H1 (cell line): ENCODE results near the gene CCDC141. TPM values are rescaled to one million over a fixed set of nuclear protein-coding genes. Genes with fewer than 3 reads are reported as not detected.

Experiments used
- CTCF ChIA-PET: fragments of 300-600 bp; sonication (Branson Sonifier 250); formaldehyde crosslinking; loops from one replicate; lab custom pipeline; 2021; ENCODE audit not compliant: partially characterized antibody; lab: Charles Lee
- POLR2A ChIA-PET: fragments of 300-600 bp; sonication (Branson Sonifier 250); formaldehyde crosslinking; loops from one replicate; lab custom pipeline; 2021; ENCODE audit warnings: inconsistent platforms; ENCODE audit not compliant: partially characterized antibody; lab: Charles Lee
- DNase-seq, 2 experiments: peaks; one replicate each; pipeline versions ENCODE4 v3.0.0 to v3.0.0-alpha.2; 2010 to 2022; ENCODE audit warnings: low spot score in 2 of 2, low read depth in 1 of 2, mixed read lengths in 1 of 2
- FAIRE-seq: peaks from 2 replicates; lab custom pipeline; 2011; peaks lifted over from hg19 to GRCh38; lab: Jason Lieb, UNC
- H2AFZ ChIP-seq: 2 replicates; pipeline ENCODE4 v1.8.1; 2012; ENCODE audit warnings: low read length, inconsistent platforms
- H2AK5ac ChIP-seq: 2 replicates; pipeline ENCODE4 v1.6.1; 2013; ENCODE audit warnings: low read depth, low read length
- H2BK120ac ChIP-seq: replicated peaks from 2 replicates; pipeline ENCODE3; 2013; ENCODE audit warnings: low read depth, low read length, inconsistent platforms
- H2BK12ac ChIP-seq: 2 replicates; pipeline ENCODE4 v1.6.1; 2013; ENCODE audit warnings: low read depth, low read length
- H2BK15ac ChIP-seq: 2 replicates; pipeline ENCODE4 v1.6.1; 2013; ENCODE audit warnings: low read length
- H2BK20ac ChIP-seq: 2 replicates; pipeline ENCODE4 v1.6.1; 2013; ENCODE audit warnings: low read length
- H2BK5ac ChIP-seq: 2 replicates; pipeline ENCODE4 v1.6.1; 2013; ENCODE audit warnings: low read depth, low read length
- H3K14ac ChIP-seq: 2 replicates; pipeline ENCODE4 v1.6.1; 2013; ENCODE audit warnings: inconsistent platforms; ENCODE audit not compliant: insufficient read length
- H3K18ac ChIP-seq: 2 replicates; pipeline ENCODE4 v1.6.1; 2013; ENCODE audit warnings: low read length; ENCODE audit errors: extremely low read depth
- H3K23ac ChIP-seq: 2 replicates; pipeline ENCODE4 v1.6.1; 2013; ENCODE audit warnings: inconsistent platforms; ENCODE audit not compliant: insufficient read length
- H3K23me2 ChIP-seq: 2 replicates; pipeline ENCODE4 v1.6.1; 2013; ENCODE audit warnings: low read depth, low read length
- H3K27ac ChIP-seq: 2 replicates; pipeline ENCODE4 v1.6.1; 2011; ENCODE audit warnings: low read depth, low read length, inconsistent platforms
- H3K27me3 ChIP-seq, 4 experiments: replicated peaks in 1 of 4; 1 replicate in 1 of 4; 2 replicates in 3 of 4; pipeline versions ENCODE4 v1.6.1 to v1.8.1; 2011 to 2013; ENCODE audit warnings: low read length in 3 of 4, mild to moderate bottlenecking in 3 of 4, inconsistent platforms in 2 of 4, mixed read lengths in 2 of 4, moderate library complexity in 1 of 4; ENCODE audit not compliant: control insufficient read depth in 3 of 4, insufficient read depth in 3 of 4; ENCODE audit errors: extremely low read depth in 1 of 4
- H3K36me3 ChIP-seq, 4 experiments: 2 replicates each; pipeline versions ENCODE4 v1.6.1 to v1.8.1; 2011 to 2013; ENCODE audit warnings: mild to moderate bottlenecking in 4 of 4, low read length in 3 of 4, moderate library complexity in 2 of 4, control low read depth in 1 of 4, inconsistent platforms in 1 of 4; ENCODE audit not compliant: insufficient read depth in 4 of 4, control insufficient read depth in 2 of 4
- H3K4ac ChIP-seq: replicated peaks from 2 replicates; pipeline ENCODE3; 2013; ENCODE audit warnings: low read length, low read depth, mixed read lengths, inconsistent platforms; ENCODE audit not compliant: insufficient read length
- H3K4me1 ChIP-seq, 4 experiments: replicated peaks in 1 of 4; 1 replicate in 1 of 4; 2 replicates in 3 of 4; pipeline versions ENCODE4 v1.6.1 to v1.8.1; 2011 to 2013; ENCODE audit warnings: low read length in 3 of 4, inconsistent platforms in 2 of 4, mixed read lengths in 1 of 4; ENCODE audit not compliant: insufficient read depth in 4 of 4, control insufficient read depth in 3 of 4
- H3K4me2 ChIP-seq, 2 experiments: 2 replicates each; pipeline versions ENCODE4 v1.6.1 to v1.8.1; 2011 to 2013; ENCODE audit warnings: low read depth in 2 of 2, low read length in 2 of 2, control low read depth in 1 of 2, inconsistent platforms in 1 of 2, mild to moderate bottlenecking in 1 of 2; ENCODE audit not compliant: insufficient read depth in 1 of 2
- H3K4me3 ChIP-seq, 4 experiments: fragments of 200-600, 300-600 bp in 1 of 4; sonication (generic), shearing (Covaris generic), sonication (Bioruptor Twin) in 1 of 4; 2 replicates each; pipeline versions ENCODE4 v1.5.1 to v1.8.1; 2011 to 2016; ENCODE audit warnings: low read length in 4 of 4, low read depth in 3 of 4, control low read depth in 2 of 4, inconsistent platforms in 2 of 4, mild to moderate bottlenecking in 2 of 4, mixed read lengths in 1 of 4, moderate library complexity in 1 of 4; ENCODE audit not compliant: insufficient read depth in 2 of 4; ENCODE audit errors: extremely low read depth in 1 of 4
- H3K56ac ChIP-seq: replicated peaks from 2 replicates; pipeline ENCODE3; 2013; ENCODE audit warnings: low read depth, mild to moderate bottlenecking, mixed read lengths, low read length, inconsistent platforms; ENCODE audit not compliant: insufficient read length
- H3K79me1 ChIP-seq: 2 replicates; pipeline ENCODE4 v1.6.1; 2013; ENCODE audit warnings: low read depth, low read length, control low read depth
- H3K79me2 ChIP-seq, 2 experiments: 2 replicates each; pipeline versions ENCODE4 v1.6.1 to v1.8.1; 2012 to 2013; ENCODE audit warnings: low read length in 2 of 2, mild to moderate bottlenecking in 2 of 2, inconsistent platforms in 1 of 2; ENCODE audit not compliant: insufficient read depth in 2 of 2, control insufficient read depth in 1 of 2
- H3K9ac ChIP-seq, 4 experiments: replicated peaks in 1 of 4; 1 replicate in 1 of 4; 2 replicates in 3 of 4; pipeline versions ENCODE4 v1.6.1 to v1.8.1; 2011 to 2013; ENCODE audit warnings: low read depth in 3 of 4, low read length in 3 of 4, control low read depth in 2 of 4, mild to moderate bottlenecking in 2 of 4, moderate library complexity in 2 of 4, inconsistent platforms in 1 of 4; ENCODE audit errors: extremely low read depth in 1 of 4
- H3K9me3 ChIP-seq, 2 experiments: 2 replicates each; pipeline versions ENCODE4 v1.6.1 to v1.8.1; 2012 to 2013; ENCODE audit warnings: mild to moderate bottlenecking in 2 of 2, moderate library complexity in 2 of 2, control low read depth in 1 of 2, inconsistent platforms in 1 of 2, low read depth in 1 of 2, low read length in 1 of 2, mixed read lengths in 1 of 2; ENCODE audit not compliant: insufficient read depth in 2 of 2
- H4K20me1 ChIP-seq, 2 experiments: replicated peaks in 1 of 2; 2 replicates each; pipeline versions ENCODE3 to v1.8.1; 2011 to 2013; ENCODE audit warnings: inconsistent platforms in 2 of 2, low read length in 2 of 2, mild to moderate bottlenecking in 1 of 2; ENCODE audit not compliant: insufficient read depth in 2 of 2, control insufficient read depth in 1 of 2
- H4K5ac ChIP-seq: 2 replicates; pipeline ENCODE4 v1.6.1; 2013; ENCODE audit warnings: low read length, low read depth, mixed read lengths, inconsistent platforms; ENCODE audit not compliant: insufficient read length
- H4K8ac ChIP-seq: 2 replicates; pipeline ENCODE4 v1.8.0; 2013; ENCODE audit warnings: mild to moderate bottlenecking, moderate library complexity, low read length, inconsistent platforms; ENCODE audit not compliant: insufficient read depth; ENCODE audit errors: extremely low read depth
- H4K91ac ChIP-seq: replicated peaks from 2 replicates; pipeline ENCODE3; 2013; ENCODE audit warnings: low read length, mixed read lengths, inconsistent platforms; ENCODE audit not compliant: insufficient read length
- EGR1 ChIP-seq: IDR thresholded peaks from 2 replicates; pipeline ENCODE4 v1.6.1; 2011; ENCODE audit warnings: low read depth, low read length, borderline replicate concordance
- EZH2 ChIP-seq: fragments of 200-600 bp; sonication (generic); IDR thresholded peaks from 2 replicates; pipeline ENCODE4 v1.7.1; 2012; ENCODE audit warnings: low read depth, mild to moderate bottlenecking, moderate library complexity, low read length, inconsistent platforms; ENCODE audit not compliant: severe bottlenecking
- GTF2F1 ChIP-seq: IDR thresholded peaks from 2 replicates; pipeline ENCODE4 v1.6.1; 2012; ENCODE audit warnings: low read depth, low read length, improper control_type of control experiment, borderline replicate concordance
- HDAC2 ChIP-seq, 2 experiments: fragments of 300-600 bp in 1 of 2; sonication (generic) in 1 of 2; IDR thresholded peaks; 2 replicates each; pipeline ENCODE4 v1.6.1; 2011 to 2012; ENCODE audit warnings: low read depth in 2 of 2, low read length in 2 of 2, mild to moderate bottlenecking in 2 of 2, moderate library complexity in 2 of 2, borderline replicate concordance in 1 of 2, inconsistent platforms in 1 of 2
- POLR2A ChIP-seq, 2 experiments: IDR thresholded peaks; 1 replicate in 1 of 2; 2 replicates in 1 of 2; pipeline ENCODE4 v1.6.1; 2011; ENCODE audit warnings: low read depth in 2 of 2, low read length in 2 of 2, mild to moderate bottlenecking in 2 of 2; ENCODE audit errors: control extremely low read depth in 1 of 2
- RAD21 ChIP-seq, 2 experiments: IDR thresholded peaks in 1 of 2; conservative IDR thresholded peaks in 1 of 2; 2 replicates each; pipeline ENCODE4 v1.6.1; 2011; ENCODE audit warnings: low read depth in 2 of 2, low read length in 2 of 2, improper control_type of control experiment in 1 of 2, inconsistent platforms in 1 of 2, mild to moderate bottlenecking in 1 of 2, moderate library complexity in 1 of 2
- WGBS, 2 experiments: shearing (Covaris generic) in 1 of 2; methylation state at CpG; one replicate each; pipeline versions ENCODE4 v1.1.6 to v1.1.7; 2013 to 2015; ENCODE audit warnings: low lambda C conversion rate in 2 of 2, mixed read lengths in 2 of 2, inconsistent platforms in 1 of 2, low coverage in 1 of 2, missing lambda C conversion rate in 1 of 2; ENCODE audit not compliant: insufficient replicate concordance in 2 of 2, insufficient coverage in 1 of 2, insufficient read length in 1 of 2; ENCODE audit errors: extremely low coverage in 1 of 2, missing lambda C conversion rate in 1 of 2; 5-methylcytosine and 5-hydroxymethylcytosine counted together
- polyA plus RNA-seq, 7 experiments: library from polyadenylated mRNA; depleted of rRNA in 3 of 7; stranded (reverse) in 5 of 7; unstranded in 2 of 7; fragments of >200 nt in 5 of 7; fragments of 200-250 nt in 2 of 7; gene quantifications; 1 replicate in 5 of 7; 2 replicates in 1 of 7; 4 replicates in 1 of 7; pipeline versions ENCODE4 v1.2.1 to v1.2.3, GENCODE V29; 2011 to 2013; ENCODE audit warnings: missing spikeins in 2 of 7, mixed read lengths in 2 of 7
- total RNA-seq: library from RNA; stranded (reverse); fragmentation: NEBNext Ultra II Directional; extraction: Animal tissue kit (Norgen Biotek cat#: 25700); gene quantifications from 2 replicates; pipeline ENCODE4 v1.2.1, GENCODE V29; 2021

CCDC141 gene
- total and polyA plus RNA-seq, 2 of the 8 experiments (the other 6 are each of a cell fraction or from before 2014, with no cell fraction given), result 0.56 to 21.6 TPM

DNA sequence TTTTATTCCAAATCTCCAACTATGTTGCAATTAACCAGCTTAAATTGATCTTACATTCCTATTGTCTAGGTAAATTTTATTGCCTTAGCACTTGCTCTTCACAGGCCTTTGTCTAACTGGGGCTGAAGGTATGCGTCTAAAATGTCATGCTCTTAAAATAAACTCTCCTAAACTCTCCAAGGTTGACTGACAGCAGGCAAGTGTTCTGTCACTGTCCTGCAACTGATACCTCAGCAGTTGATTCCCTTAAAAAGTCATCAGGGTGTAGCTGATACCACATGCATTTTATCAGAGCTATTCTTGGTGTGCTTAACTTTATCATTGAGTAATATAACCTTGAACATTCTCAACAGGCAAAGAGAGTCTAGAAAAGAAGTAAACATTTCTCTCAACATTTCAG, 243.4 kb downstream of the CCDC141 start:
- Histone ChIP-seq H2BK120ac (no peak overlapping the region), H3K4me2 (no peak overlapping the region), H2AK5ac (no peak overlapping the region), H3K23me2 (no peaks in the 10 kb centered on the region), H4K20me1 (no peaks in the 10 kb centered on the region), H2BK15ac (no peak overlapping the region), H3K27me3 (no peaks in the 10 kb centered on the region), H2AFZ (no peak overlapping the region), H4K8ac (no peak overlapping the region), H3K18ac (no peak overlapping the region), H3K36me3 (no peaks in the 10 kb centered on the region), H2BK5ac (no peak overlapping the region), H3K56ac (no peak overlapping the region), H2BK12ac (no peak overlapping the region), H3K23ac (no peak overlapping the region), H3K79me2 (no peaks in the 10 kb centered on the region), H3K4ac (no peak overlapping the region), H4K5ac (no peak overlapping the region), H3K79me1 (no peaks in the 10 kb centered on the region), H3K4me3 (no peak overlapping the region), H4K91ac (no peak overlapping the region), H2BK20ac (no peak overlapping the region), H3K9ac (no peak overlapping the region), H3K9me3 (no peaks in the 10 kb centered on the region), H3K4me1 (no peaks in the 10 kb centered on the region), H3K14ac (no peak overlapping the region), H3K27ac (no peak overlapping the region)
- CTCF ChIA-PET, result interaction anchor here (0.7 to 3.8 kb wide), 9 partner anchors 9 to 151 kb away, joined by 3 to 17 read pairs (median 3); no protein-coding TSS in a partner anchor
- 88% methylated on average over 1 of the region's 1 CpG; no CpG with 5 or more reads in 1 of the 2 experiments for WGBS, 2 experiments
- no peak for DNase-seq
- POLR2A ChIA-PET, result no interaction called here
- no peak for FAIRE-seq
- TF ChIP-seq RAD21 (IDR thresholded peaks at IDR 0.05 in 1 of 2, conservative IDR thresholded peaks at IDR 0.05 in 1 of 2; ENCODE audit: low read depth in 2 of 2, low read length in 2 of 2) (no peak), POLR2A (IDR thresholded peaks at IDR 0.05; ENCODE audit: control extremely low read depth in 1 of 2, low read depth in 2 of 2, low read length in 2 of 2) (no peak), HDAC2 (IDR thresholded peaks at IDR 0.05; ENCODE audit: borderline replicate concordance in 1 of 2, low read depth in 2 of 2, low read length in 2 of 2) (no peak), GTF2F1 (no peak), EZH2 (no peak), EGR1 (no peak)
